Pons (tissue), 1 donor: Measurements from ENCODE around the gene MET.

Source experiments
- DNase-seq: peaks from one replicate; pipeline ENCODE4 v3.0.0-alpha.2; 2016; ENCODE audit warnings: low spot score

MET gene

GRCh38 chr7:116665332-116665996, 6.5 kb upstream of the MET start:
- no peak for DNase-seq

- DNase-seq: no peak
Observed at GRCh38 chr7:116669769-116670168, 2.2 kb upstream of the MET start.

- no peak for DNase-seq
Observed at GRCh38 chr7:116670409-116671015, 1.5 kb upstream of the MET start.

- no peak for DNase-seq
Observed at GRCh38 chr7:116671111-116671510, 885 bp upstream of the MET start.

- DNase-seq: no peak
Observed at GRCh38 chr7:116672596-116673456, 830 bp downstream of the MET start.

- no peak for DNase-seq
Observed at GRCh38 chr7:116673457-116673865, 1.5 kb downstream of the MET start.

- DNase-seq: no peak
Observed at GRCh38 chr7:116674508-116675173, 2.6 kb downstream of the MET start.

- DNase-seq: no peak
Observed at GRCh38 chr7:116675812-116676355, 3.9 kb downstream of the MET start.

- DNase-seq: no peak
Observed at GRCh38 chr7:116678780-116679179, 6.8 kb downstream of the MET start.

- no peak for DNase-seq
Observed at GRCh38 chr7:116679500-116679899, 7.5 kb downstream of the MET start.

- no peak for DNase-seq
Observed at GRCh38 chr7:116683786-116684185, 11.8 kb downstream of the MET start.

GRCh38 chr7:116686033-116686432, 14.0 kb downstream of the MET start:
- DNase-seq: no peak

GRCh38 chr7:116686812-116687419, 14.9 kb downstream of the MET start:
- DNase-seq: no peak

GRCh38 chr7:116687801-116688201, 15.8 kb downstream of the MET start:
- no peak for DNase-seq

GRCh38 chr7:116689790-116690259, 17.8 kb downstream of the MET start:
- no peak for DNase-seq

GRCh38 chr7:116691664-116692063, 19.7 kb downstream of the MET start:
- DNase-seq: no peak

GRCh38 chr7:116692401-116693308, 20.7 kb downstream of the MET start:
- no peak for DNase-seq

- no peak for DNase-seq
Observed at GRCh38 chr7:116696707-116697106, 24.7 kb downstream of the MET start.

GRCh38 chr7:116697152-116697551, 25.2 kb downstream of the MET start:
- no peak for DNase-seq

- DNase-seq: no peak
Observed at GRCh38 chr7:116697761-116698160, 25.8 kb downstream of the MET start.

GRCh38 chr7:116698396-116698795, 26.4 kb downstream of the MET start:
- no peak for DNase-seq
